HT-29 (cell line): ENCODE measurements around the gene ACIN1. TPM values are rescaled to one million over a fixed set of nuclear protein-coding genes. Genes with fewer than 3 reads are reported as not detected.

ENCODE experiments used
- DNase-seq: peaks from one replicate; pipeline ENCODE4 v3.0.0-alpha.2; 2015; ENCODE audit warnings: low spot score
- total RNA-seq: library from RNA; depleted of rRNA; stranded (reverse); fragments of >200 nt; shearing (Covaris generic); gene quantifications from 2 replicates; pipeline ENCODE4 v1.2.3, GENCODE V29; 2014

ACIN1 gene
- total RNA-seq, 1 experiment from 2014 or later = 59.1 TPM

- DNase-seq = no peak
These were observed 10.4 kb upstream of the ACIN1 start for GRCh38 chr14:23105348-23105824.

GRCh38 chr14:23104591-23105347 lies 9.8 kb upstream of the ACIN1 start, which contains the start of gene CIROP:
Gene CIROP, minus strand, starts transcription at chr14:23104989. Its CDS starts 69 bp downstream, at chr14:23104920.
- DNase-seq = no peak

- no peak for DNase-seq
These were observed 9.2 kb upstream of the ACIN1 start for GRCh38 chr14:23104070-23104590.

GRCh38 chr14:23103581-23103980 lies 8.6 kb upstream of the ACIN1 start:
- no peak for DNase-seq

- DNase-seq = no peak
These were observed 7.9 kb upstream of the ACIN1 start for GRCh38 chr14:23102801-23103200.

GRCh38 chr14:23101986-23102625 lies 7.2 kb upstream of the ACIN1 start:
- no peak for DNase-seq

GRCh38 chr14:23101213-23101970 lies 6.5 kb upstream of the ACIN1 start:
- no peak for DNase-seq

GRCh38 chr14:23099212-23099861 lies 4.4 kb upstream of the ACIN1 start:
- DNase-seq = no peak

GRCh38 chr14:23097786-23098185 lies 2.9 kb upstream of the ACIN1 start:
- no peak for DNase-seq

- peak; percentile 97 for DNase-seq
These were observed 516 bp upstream of the ACIN1 start, which contains the start of gene C14orf119 for GRCh38 chr14:23095196-23096108. Gene C14orf119, plus strand, starts transcription at chr14:23095505. Its CDS starts 2,154 bp downstream, at chr14:23097659.

- DNase-seq = no peak
These were observed 808 bp downstream of the ACIN1 start for GRCh38 chr14:23093991-23094665.

GRCh38 chr14:23093526-23093925 lies 1.4 kb downstream of the ACIN1 start:
- DNase-seq = no peak

- no peak for DNase-seq
These were observed 1.8 kb downstream of the ACIN1 start for GRCh38 chr14:23093104-23093503.

GRCh38 chr14:23091294-23092225 lies 3.4 kb downstream of the ACIN1 start:
- no peak for DNase-seq

GRCh38 chr14:23090254-23090636 lies 4.7 kb downstream of the ACIN1 start:
- no peak for DNase-seq

- no peak for DNase-seq
These were observed 5.3 kb downstream of the ACIN1 start for GRCh38 chr14:23089498-23090253.

- DNase-seq = no peak
These were observed 8.4 kb downstream of the ACIN1 start for GRCh38 chr14:23086565-23086964.

GRCh38 chr14:23085458-23085857 lies 9.5 kb downstream of the ACIN1 start:
- DNase-seq = no peak
